IMR-90 (cell line): ENCODE results near the gene BDNF. TPM values are rescaled to one million over a fixed set of nuclear protein-coding genes. Genes with fewer than 3 reads are reported as not detected.

Experiments
- ATAC-seq: fragments of 200-7000 bp; cut with Tn5 transposase; 2 replicates; pipeline ENCODE4 v1.9.1; 2020; ENCODE audit warnings: low read depth, mild to moderate bottlenecking, moderate library complexity
- BruUV-seq: library from RNA; stranded (reverse); fragments of 400-500 nt; replicated peaks from 2 replicates; lab custom pipeline; 2021; lab: Mats Ljungman, UMichigan
- CTCF ChIA-PET: fragments of 300-600 bp; formaldehyde crosslinking; extraction: SDS; loops from one replicate; lab custom pipeline; 2021; ENCODE audit warnings: antibody characterized with exemption; lab: Yijun Ruan, JAX
- POLR2A ChIA-PET: fragments of 300-600 bp; sonication (Branson Sonifier 250); formaldehyde crosslinking; loops from one replicate; lab custom pipeline; 2022; ENCODE audit warnings: antibody characterized with exemption; ENCODE audit not compliant: unreplicated experiment; lab: Charles Lee
- DNase-seq: peaks from one replicate; pipeline ENCODE4 v3.0.0; 2013
- H2AFZ ChIP-seq: replicated peaks from 2 replicates; pipeline ENCODE3; 2013; ENCODE audit warnings: low read length, mild to moderate bottlenecking; ENCODE audit not compliant: poor library complexity
- H2AK5ac ChIP-seq: 2 replicates; pipeline ENCODE4 v1.6.1; 2013; ENCODE audit warnings: low read depth, low read length, inconsistent platforms
- H2AK9ac ChIP-seq: replicated peaks from 2 replicates; pipeline ENCODE3; 2013; ENCODE audit warnings: mild to moderate bottlenecking, low read depth, low read length, moderate library complexity; ENCODE audit not compliant: poor library complexity
- H2BK120ac ChIP-seq: 2 replicates; pipeline ENCODE4 v1.6.1; 2013; ENCODE audit warnings: low read depth, low read length, inconsistent platforms
- H2BK15ac ChIP-seq: 3 replicates; pipeline ENCODE4 v1.6.1; 2013; ENCODE audit warnings: low read depth, low read length, inconsistent platforms
- H2BK20ac ChIP-seq: 2 replicates; pipeline ENCODE4 v1.6.1; 2013; ENCODE audit warnings: low read depth, mild to moderate bottlenecking, inconsistent platforms, low read length, moderate library complexity
- H2BK5ac ChIP-seq: 2 replicates; pipeline ENCODE4 v1.6.1; 2013; ENCODE audit warnings: mild to moderate bottlenecking, low read depth, low read length, inconsistent platforms; ENCODE audit not compliant: poor library complexity, severe bottlenecking
- H3K14ac ChIP-seq: replicated peaks from 2 replicates; pipeline ENCODE4 v1.6.1; 2013; ENCODE audit warnings: low read depth, low read length, inconsistent platforms
- H3K18ac ChIP-seq: 2 replicates; pipeline ENCODE4 v1.6.1; 2013; ENCODE audit warnings: low read depth, low read length, control low read depth
- H3K23ac ChIP-seq: 2 replicates; pipeline ENCODE4 v1.6.1; 2013; ENCODE audit warnings: low read depth, low read length, inconsistent platforms
- H3K27ac ChIP-seq: 2 replicates; pipeline ENCODE4 v1.5.1; 2013; ENCODE audit warnings: mild to moderate bottlenecking, control low read depth, low read length; ENCODE audit not compliant: insufficient read depth
- H3K27me3 ChIP-seq: 2 replicates; pipeline ENCODE4 v1.6.1; 2013; ENCODE audit warnings: low read length; ENCODE audit not compliant: control insufficient read depth, insufficient read depth
- H3K36me3 ChIP-seq: 2 replicates; pipeline ENCODE4 v1.6.1; 2013; ENCODE audit warnings: low read length, mixed read lengths; ENCODE audit not compliant: control insufficient read depth, insufficient read depth
- H3K4ac ChIP-seq: 2 replicates; pipeline ENCODE4 v1.6.1; 2013; ENCODE audit warnings: low read depth, low read length, inconsistent platforms
- H3K4me1 ChIP-seq: 2 replicates; pipeline ENCODE4 v1.6.1; 2013; ENCODE audit warnings: low read length, mixed read lengths; ENCODE audit not compliant: control insufficient read depth, insufficient read depth
- H3K4me2 ChIP-seq: 2 replicates; pipeline ENCODE4 v1.6.1; 2013; ENCODE audit warnings: low read depth, mild to moderate bottlenecking, control low read depth, low read length, moderate library complexity
- H3K4me3 ChIP-seq: 2 replicates; pipeline ENCODE4 v1.5.1; 2013; ENCODE audit warnings: low read depth, mild to moderate bottlenecking, control low read depth, low read length, moderate library complexity; ENCODE audit not compliant: insufficient read depth
- H3K56ac ChIP-seq: 2 replicates; pipeline ENCODE4 v1.6.1; 2013; ENCODE audit warnings: low read length, inconsistent platforms; ENCODE audit not compliant: insufficient read depth; ENCODE audit errors: extremely low read depth
- H3K79me1 ChIP-seq, 2 experiments: 2 replicates each; pipeline ENCODE4 v1.6.1; 2013; ENCODE audit warnings: low read length in 2 of 2, inconsistent platforms in 1 of 2, low read depth in 1 of 2
- H3K9ac ChIP-seq: 2 replicates; pipeline ENCODE4 v1.6.1; 2013; ENCODE audit warnings: low read depth, low read length, control low read depth
- H3K9me1 ChIP-seq: 2 replicates; pipeline ENCODE4 v1.6.1; 2013; ENCODE audit warnings: low read length, inconsistent platforms; ENCODE audit not compliant: insufficient read depth
- H3K9me3 ChIP-seq: 2 replicates; pipeline ENCODE4 v1.6.1; 2013; ENCODE audit warnings: low read length; ENCODE audit not compliant: control insufficient read depth, insufficient read depth
- H4K20me1 ChIP-seq: 2 replicates; pipeline ENCODE4 v1.6.1; 2013; ENCODE audit warnings: low read length, inconsistent platforms; ENCODE audit not compliant: insufficient read depth
- H4K5ac ChIP-seq: 2 replicates; pipeline ENCODE4 v1.6.1; 2013; ENCODE audit warnings: mild to moderate bottlenecking, low read depth, low read length, control low read depth
- H4K8ac ChIP-seq, 2 experiments: 2 replicates each; pipeline ENCODE4 v1.6.1; 2013; ENCODE audit warnings: low read depth in 2 of 2, low read length in 2 of 2, control low read depth in 1 of 2, inconsistent platforms in 1 of 2
- H4K91ac ChIP-seq: 2 replicates; pipeline ENCODE4 v1.6.1; 2013; ENCODE audit warnings: low read depth, low read length, inconsistent platforms; ENCODE audit not compliant: insufficient read depth
- BHLHE40 ChIP-seq: fragments of 150-350 bp; IDR thresholded peaks from 2 replicates; pipeline ENCODE4 v1.6.1; 2016; ENCODE audit warnings: mild to moderate bottlenecking, low read depth, low read length
- CHD1 ChIP-seq: IDR thresholded peaks from 2 replicates; pipeline ENCODE4 v1.6.1; 2012; ENCODE audit warnings: low read depth, low read length, improper control_type of control experiment
- MAZ ChIP-seq: IDR thresholded peaks from 2 replicates; pipeline ENCODE4 v1.6.1; 2012; ENCODE audit warnings: low read depth, mild to moderate bottlenecking, low read length, improper control_type of control experiment, moderate library complexity, borderline replicate concordance
- NFE2L2 ChIP-seq: fragments of 150-350 bp; IDR thresholded peaks from 2 replicates; pipeline ENCODE4 v1.6.1; 2016; ENCODE audit warnings: low read depth, mild to moderate bottlenecking, low read length
- POLR2A ChIP-seq: IDR thresholded peaks from 2 replicates; pipeline ENCODE4 v1.6.1; 2012; ENCODE audit warnings: mild to moderate bottlenecking, low read depth, low read length
- RFX5 ChIP-seq: IDR thresholded peaks from 2 replicates; pipeline ENCODE4 v1.8.0; 2012; ENCODE audit warnings: low read depth, mild to moderate bottlenecking, low read length, moderate library complexity
- WGBS, 2 experiments: methylation state at CpG; one replicate each; pipeline versions ENCODE4 v1.1.5 to v1.1.7; 2013; ENCODE audit warnings: missing lambda C conversion rate in 2 of 2; ENCODE audit not compliant: insufficient read length in 1 of 2; ENCODE audit errors: extremely low coverage in 2 of 2; 5-methylcytosine and 5-hydroxymethylcytosine counted together
- dilution Hi-C: fragments of 300-500 bp; cut with HindIII; formaldehyde crosslinking; loops from one replicate; pipeline ENCODE4 v1.14.3; 2018; ENCODE audit warnings: low sequenced_read_pairs; ENCODE audit not compliant: unreplicated experiment
- in situ Hi-C: fragments of 300-500 bp; cut with MboI; formaldehyde crosslinking; loops from 3 replicates; pipeline ENCODE4 v1.14.3; 2019; ENCODE audit warnings: low sequenced_read_pairs, inconsistent platforms, mixed read lengths
- intact Hi-C: fragments of 100-400 bp; cut with micrococcal nuclease; formaldehyde crosslinking; loops from 2 replicates; pipeline ENCODE4 v1.10.0; 2022
- polyA plus RNA-seq, 3 experiments: library from polyadenylated mRNA; depleted of rRNA; stranded (reverse); fragments of >200 nt; gene quantifications; 2 replicates each; pipeline ENCODE4 v1.2.3, GENCODE V29; 2012; ENCODE audit warnings: low replicate concordance in 1 of 3
- total RNA-seq: library from RNA; depleted of rRNA; stranded (reverse); fragments of >200 nt; gene quantifications from 2 replicates; pipeline ENCODE4 v1.2.3, GENCODE V29; 2012

BDNF gene
- total and polyA plus RNA-seq, 2 of the 4 experiments (the other 2 are of a cell fraction) = 94.8 to 152 TPM

DNA sequence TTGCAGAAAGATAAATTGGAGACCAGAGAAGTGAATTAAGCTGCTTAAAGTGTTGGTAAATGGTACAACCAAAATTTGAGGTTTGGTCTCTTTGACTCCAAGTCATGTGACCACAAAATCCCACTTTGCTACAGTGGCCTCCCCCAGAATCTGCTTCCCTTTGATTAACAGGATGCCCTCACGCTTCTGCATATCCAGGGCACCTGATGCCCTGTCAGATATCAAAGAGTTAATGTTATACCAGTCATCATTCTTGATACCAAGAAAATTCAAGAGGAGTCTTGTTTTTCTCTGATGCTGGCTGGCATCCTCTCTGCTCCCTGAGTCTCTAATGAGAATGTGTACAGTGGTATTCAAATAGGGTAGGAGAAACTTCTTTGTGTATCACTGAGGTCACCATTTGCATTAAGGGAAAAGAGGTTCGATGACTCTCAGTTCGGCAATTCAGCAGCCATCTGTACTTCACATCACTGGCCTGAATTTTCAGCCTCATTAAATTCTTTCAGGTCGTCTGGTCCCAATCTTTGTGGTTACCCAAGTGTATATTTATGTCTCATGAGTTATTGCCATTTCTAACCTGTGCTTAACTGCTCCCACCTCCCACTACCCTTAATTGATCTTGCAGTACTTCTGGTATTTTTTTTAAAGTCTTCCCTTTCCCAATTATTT, 73.9 kb downstream of the BDNF start:
- H3K27ac ChIP-seq = no peak overlapping the region
- H2BK20ac ChIP-seq = no peak overlapping the region
- H2AK5ac ChIP-seq = no peak overlapping the region
- no peak overlapping the region for H2AFZ ChIP-seq
- POLR2A ChIA-PET = no interaction called here
- in situ Hi-C loops = no loop called here
- no peak overlapping the region for H2AK9ac ChIP-seq
- DNase-seq (no peak), ATAC-seq (no peak)
- H3K4me1 ChIP-seq = no peaks in the 10 kb centered on the region
- H2BK15ac ChIP-seq = no peak overlapping the region
- H3K18ac ChIP-seq = no peak overlapping the region
- H4K20me1 ChIP-seq = no peaks in the 10 kb centered on the region; the same call in 1 of the 2 replicates
- no peaks in the 10 kb centered on the region for H3K79me1 ChIP-seq
- no peak overlapping the region for H3K23ac ChIP-seq
- no peak overlapping the region for H2BK120ac ChIP-seq
- no CpG with 5 or more reads among the region's 4 CpGs for WGBS, 2 experiments
- intact Hi-C loops = no loop called here
- H4K5ac ChIP-seq = no peak overlapping the region
- H4K91ac ChIP-seq = no peak overlapping the region
- no peaks in the 10 kb centered on the region for H3K9me3 ChIP-seq
- no peak overlapping the region for H2BK5ac ChIP-seq
- dilution Hi-C loops = no loop called here
- no TSS peak for BruUV-seq
- no peak overlapping the region for H3K9ac ChIP-seq
- no peak overlapping the region for H3K4ac ChIP-seq
- no peaks in the 10 kb centered on the region for H3K36me3 ChIP-seq
- no peak overlapping the region for H3K4me2 ChIP-seq
- CTCF ChIA-PET = no interaction called here
- no peak overlapping the region for H4K8ac ChIP-seq
- no peak overlapping the region for H3K14ac ChIP-seq
- H3K27me3 ChIP-seq = peaks cover 7% of the 10 kb centered on the region; the same call in 1 of the 2 replicates
- no peak overlapping the region for H3K56ac ChIP-seq
- H3K9me1 ChIP-seq = no peaks in the 10 kb centered on the region
- no peak overlapping the region for H3K4me3 ChIP-seq
- TF ChIP-seq NFE2L2 (no peak), BHLHE40 (no peak), MAZ (no peak), CHD1 (no peak), POLR2A (no peak), RFX5 (no peak)
